Measurements from ENCODE around the gene ERCC8.
A peak's percentile ranks its signal among the peaks of the same experiment; 100 is the strongest.
"Not testable (repeated sequence)": the region's sequence is repeated elsewhere in the genome, so short reads cannot be mapped to it uniquely, and the experiment has no call there.

The ERCC8 gene

DNA sequence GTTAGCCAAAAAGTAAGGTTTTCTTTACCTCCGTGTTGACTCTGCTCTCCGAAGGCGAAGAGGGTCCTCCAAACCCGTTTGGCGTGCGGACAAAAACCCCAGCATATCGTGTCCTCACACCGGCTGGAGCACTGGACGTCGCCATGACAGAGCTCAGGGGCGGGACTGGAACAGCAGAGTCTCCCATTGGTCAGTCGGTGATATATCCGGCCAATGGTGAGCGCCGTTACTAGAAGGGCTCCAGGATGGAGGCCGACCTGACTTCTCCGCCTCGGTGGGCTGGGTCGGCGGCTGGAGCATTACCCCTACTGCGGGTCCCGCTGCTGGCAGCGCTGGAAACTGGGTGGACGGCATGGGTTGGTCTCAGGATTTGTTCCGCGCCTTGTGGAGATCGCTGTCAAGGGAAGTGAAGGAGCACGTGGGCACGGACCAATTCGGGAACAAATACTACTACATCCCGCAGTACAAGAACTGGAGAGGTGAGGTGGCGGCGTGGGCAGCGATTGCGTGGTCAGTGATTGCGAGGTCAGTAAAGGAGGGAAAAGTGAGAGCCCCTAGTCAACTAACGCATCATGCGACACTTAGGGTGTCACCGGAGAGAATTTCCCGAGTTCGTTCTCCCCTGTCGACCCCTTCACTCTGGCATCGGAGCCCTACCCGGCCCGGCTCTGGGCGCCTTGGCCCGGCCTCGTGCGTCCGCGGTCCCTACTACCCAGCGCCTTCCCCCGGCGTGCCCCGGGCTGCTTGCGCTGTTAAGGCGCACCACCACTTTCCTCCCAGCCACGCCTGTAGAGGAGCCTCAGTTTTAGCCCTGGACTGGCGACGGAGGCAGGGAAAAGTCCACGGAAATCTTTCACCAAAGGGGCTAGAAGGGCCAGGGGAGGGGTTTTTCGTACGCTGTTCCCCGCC lies at the start of gene ERCC8, which contains the start of gene NDUFAF2:
Gene ERCC8, minus strand, starts transcription at position 167 of the 909 bp plus-strand sequence. Its CDS starts 62 bp downstream, at position 105.
Gene NDUFAF2, plus strand, starts transcription at position 302 of the 909 bp plus-strand sequence. Its CDS starts 51 bp downstream, at position 353.
- DNase-seq = peak; percentile 79 to 92 (median 91)

GRCh38 chr5:60993875-60994571 lies 49.2 kb upstream of the ERCC8 start:
- DNase-seq = no peak

DNA sequence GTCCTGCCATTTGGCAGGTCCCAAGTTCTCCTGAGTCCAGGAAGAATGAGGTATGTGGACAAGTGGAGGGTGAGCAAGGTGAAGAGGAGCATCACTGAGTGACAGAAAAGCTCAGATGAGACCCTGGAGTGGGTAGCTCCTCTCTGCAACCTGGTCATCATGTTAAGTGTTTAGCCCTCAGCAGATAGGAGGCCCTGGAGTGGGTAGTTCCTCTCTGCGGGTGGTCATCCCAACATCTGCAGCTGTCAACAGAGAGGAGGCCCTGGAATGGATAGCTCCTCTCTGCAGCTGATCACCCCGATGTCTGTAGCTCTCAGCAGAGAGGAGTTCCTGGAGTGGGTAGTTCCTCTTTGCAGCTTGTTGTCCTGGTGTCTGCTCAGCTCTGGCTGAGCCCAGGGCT lies 48.6 kb upstream of the ERCC8 start:
- DNase-seq = no peak

DNA sequence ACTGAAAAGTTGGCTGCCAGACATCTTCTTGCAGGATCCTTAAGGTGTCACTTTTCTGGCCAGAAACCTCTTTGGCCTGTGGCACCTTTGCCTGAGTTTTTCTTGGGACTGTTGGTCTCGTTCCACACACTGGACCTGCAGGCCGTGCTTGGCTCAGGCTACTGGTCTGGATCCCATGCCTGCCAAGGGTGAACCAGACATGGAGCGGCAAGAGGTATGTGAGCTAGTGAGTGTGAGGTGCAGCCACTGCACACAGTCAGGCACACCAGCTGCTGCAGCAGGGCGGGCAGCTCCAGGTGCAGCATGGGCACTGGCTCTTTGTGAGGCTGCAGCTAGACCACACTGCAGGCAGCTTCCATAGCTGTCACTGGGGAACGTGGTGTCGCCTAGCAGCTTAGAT lies 48.0 kb upstream of the ERCC8 start:
- no peak for DNase-seq

DNA sequence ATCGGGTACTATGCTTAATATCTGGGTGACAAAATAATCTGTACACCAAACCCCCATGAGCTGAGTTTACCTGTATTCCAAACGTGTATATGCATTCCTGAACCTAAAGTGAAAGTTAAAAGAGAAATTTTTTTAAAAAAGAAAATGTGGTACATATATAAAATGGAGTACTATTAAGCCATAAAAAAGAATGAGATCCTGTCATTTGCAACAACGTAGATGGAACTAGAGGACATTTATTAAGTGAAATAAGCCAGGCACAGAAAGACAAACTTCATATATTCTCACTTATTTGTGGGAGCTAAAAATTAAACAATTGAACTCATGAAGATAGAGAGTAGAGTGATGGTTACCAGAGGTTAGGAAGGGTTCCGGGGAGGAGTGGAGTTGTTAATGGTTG lies 44.9 kb upstream of the ERCC8 start:
- DNase-seq = no peak

GRCh38 chr5:60982127-60982526 lies 37.3 kb upstream of the ERCC8 start:
- DNase-seq = not testable (repeated sequence)

DNA sequence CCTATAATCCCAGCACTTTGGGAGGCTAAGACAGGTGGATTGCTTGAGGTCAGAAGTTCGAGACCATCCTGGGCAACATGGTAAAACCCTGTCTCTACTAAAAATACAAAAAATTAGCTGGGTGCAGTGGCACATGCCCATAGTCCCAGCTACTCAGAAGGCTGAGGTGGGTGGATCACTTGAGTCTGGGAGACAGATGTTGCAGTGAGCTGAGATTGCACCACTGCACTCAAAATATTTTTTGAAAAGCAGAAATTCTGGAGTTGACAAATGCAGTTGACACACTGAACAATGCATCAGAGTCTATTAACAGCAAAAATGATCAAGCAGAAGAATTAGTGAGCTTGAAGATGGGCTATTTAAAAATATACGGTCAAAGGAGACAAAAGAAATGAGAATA lies 35.6 kb upstream of the ERCC8 start:
- DNase-seq = no peak

- no peak for DNase-seq
These were observed 34.1 kb upstream of the ERCC8 start for GRCh38 chr5:60978968-60979367.

GRCh38 chr5:60977956-60978737 lies 33.3 kb upstream of the ERCC8 start:
- no peak for DNase-seq

DNA sequence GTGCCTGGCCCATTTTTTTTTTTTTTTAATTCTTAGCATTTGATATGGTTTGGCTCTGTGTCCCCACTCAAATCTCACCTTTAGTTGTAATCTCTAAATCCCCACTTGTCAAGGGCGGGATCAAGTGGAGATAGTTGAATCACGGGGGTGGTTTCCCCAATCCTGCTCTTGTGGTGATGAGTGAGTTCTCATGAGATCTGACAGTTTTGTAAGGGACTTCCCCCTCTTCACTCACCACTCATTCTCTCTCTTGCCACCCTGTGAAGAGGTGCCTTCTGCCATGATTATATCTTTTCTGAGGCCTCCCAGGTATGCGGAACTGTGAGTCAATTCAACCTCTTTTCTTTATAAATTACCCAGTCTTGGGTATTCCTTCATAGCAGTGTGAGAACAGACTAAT lies 27.4 kb upstream of the ERCC8 start:
- DNase-seq = no peak

DNA sequence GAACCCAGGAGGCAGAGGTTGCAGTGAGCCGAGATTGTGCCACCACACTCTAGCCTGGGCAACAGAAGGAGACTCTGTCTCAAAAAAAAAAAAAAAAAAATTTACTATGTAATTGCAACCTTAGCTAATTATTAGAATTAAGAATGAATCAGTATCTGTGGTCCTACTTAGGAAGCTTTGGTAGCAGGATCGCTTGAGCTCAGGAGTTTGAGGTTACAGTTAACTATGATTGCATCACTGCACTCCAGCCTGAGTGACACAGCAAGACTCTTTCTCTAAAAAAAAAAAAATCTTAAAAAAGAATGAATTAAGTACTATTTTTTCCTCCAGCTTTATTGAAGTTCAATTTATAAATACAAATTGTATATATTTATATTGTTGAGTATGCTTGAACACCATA lies 16.8 kb upstream of the ERCC8 start:
- DNase-seq = no peak

- peak in 1 of 3 experiments; percentile 2 for DNase-seq
These were observed 15.7 kb upstream of the ERCC8 start for GRCh38 chr5:60960591-60960990.

DNA sequence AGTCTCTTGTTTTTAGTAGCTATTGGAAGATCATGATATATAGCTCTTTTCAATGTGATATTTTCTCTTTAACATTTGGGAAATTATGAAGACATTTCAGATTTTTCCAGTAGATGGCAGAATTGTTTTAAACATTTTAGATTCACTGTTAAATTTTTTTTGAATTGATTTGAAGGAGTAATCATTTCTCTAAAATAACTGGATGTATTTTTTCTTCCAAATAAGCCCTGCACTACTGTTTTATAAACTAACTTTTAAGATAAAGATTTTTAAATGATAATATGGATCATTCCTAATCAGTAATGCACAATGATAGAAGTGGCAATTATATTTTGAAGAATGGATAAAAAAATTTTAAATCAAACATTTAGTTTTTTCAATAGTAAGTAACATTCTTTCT lies 14.3 kb upstream of the ERCC8 start:
- DNase-seq = peak in 2 of 3 experiments; percentile 16 to 38

GRCh38 chr5:60958712-60959111 lies 13.8 kb upstream of the ERCC8 start:
- peak in 1 of 3 experiments; percentile 3 for DNase-seq

GRCh38 chr5:60958088-60958487 lies 13.2 kb upstream of the ERCC8 start:
- DNase-seq = no peak

GRCh38 chr5:60955239-60955638 lies 10.4 kb upstream of the ERCC8 start:
- no peak for DNase-seq

DNA sequence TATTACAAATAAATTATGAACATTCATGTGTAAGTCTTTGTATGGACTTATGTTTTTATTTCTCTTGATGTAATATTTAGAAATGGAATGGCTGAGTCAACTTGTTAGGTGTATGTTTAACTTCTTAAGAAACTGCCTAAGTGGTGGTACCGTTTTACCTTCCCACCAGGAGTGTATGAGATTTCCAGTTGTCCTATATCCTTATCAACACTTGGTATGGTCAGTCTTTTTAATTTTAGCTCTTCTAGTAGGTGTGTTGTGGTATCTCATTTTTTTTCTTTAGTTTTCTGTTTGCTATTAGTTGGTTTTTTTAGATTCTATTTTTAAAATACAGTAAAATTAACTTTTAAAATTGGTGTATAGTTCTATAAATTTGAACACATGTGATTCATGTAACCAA lies 3.9 kb upstream of the ERCC8 start:
- DNase-seq = no peak

DNA sequence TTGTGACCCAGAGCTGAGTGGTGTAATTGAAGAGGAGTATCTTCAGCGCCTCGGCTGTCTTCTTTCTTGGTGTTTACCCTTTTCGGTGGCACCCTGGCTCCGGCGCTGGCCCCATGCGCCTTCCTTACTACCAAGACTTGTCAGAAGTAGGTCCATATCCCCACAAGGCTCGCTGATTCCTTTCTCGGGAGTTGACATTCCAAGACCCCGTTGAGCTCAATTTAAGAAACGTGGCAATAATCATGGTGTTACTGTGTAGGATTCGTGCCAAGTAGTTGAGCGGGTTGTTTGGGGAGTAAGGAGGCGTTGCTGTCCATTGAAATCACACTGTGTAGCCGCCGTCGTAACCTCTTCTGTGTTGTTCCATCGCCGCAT lies 930 bp upstream of the ERCC8 start:
- DNase-seq = peak; percentile 55 to 69 (median 59)

DNA sequence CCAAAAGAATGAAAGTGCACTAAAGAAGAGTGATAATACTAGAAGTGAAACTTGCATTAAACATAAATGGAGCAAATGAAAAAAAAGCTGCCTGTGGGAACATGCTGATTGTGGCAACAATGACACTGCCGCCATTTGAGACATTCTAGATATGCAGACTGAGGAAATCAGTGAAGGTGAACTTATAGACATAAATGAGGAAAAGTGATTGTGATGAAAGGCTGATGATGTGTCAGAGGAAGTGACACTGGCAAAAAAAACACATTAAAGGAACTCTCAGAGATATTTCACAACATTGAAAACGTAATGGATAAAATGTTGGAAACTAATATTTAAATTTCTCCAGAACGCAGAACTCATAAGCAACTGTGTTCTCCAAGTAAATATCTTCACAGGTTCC lies 1.2 kb downstream of the ERCC8 start:
- no peak for DNase-seq

GRCh38 chr5:60929024-60929423 lies 15.8 kb downstream of the ERCC8 start:
- DNase-seq = peak in 1 of 3 experiments; percentile 2

- no peak for DNase-seq
These were observed 17.4 kb downstream of the ERCC8 start for GRCh38 chr5:60927450-60927849.

GRCh38 chr5:60918466-60918865 lies 26.4 kb downstream of the ERCC8 start:
- no peak for DNase-seq

DNA sequence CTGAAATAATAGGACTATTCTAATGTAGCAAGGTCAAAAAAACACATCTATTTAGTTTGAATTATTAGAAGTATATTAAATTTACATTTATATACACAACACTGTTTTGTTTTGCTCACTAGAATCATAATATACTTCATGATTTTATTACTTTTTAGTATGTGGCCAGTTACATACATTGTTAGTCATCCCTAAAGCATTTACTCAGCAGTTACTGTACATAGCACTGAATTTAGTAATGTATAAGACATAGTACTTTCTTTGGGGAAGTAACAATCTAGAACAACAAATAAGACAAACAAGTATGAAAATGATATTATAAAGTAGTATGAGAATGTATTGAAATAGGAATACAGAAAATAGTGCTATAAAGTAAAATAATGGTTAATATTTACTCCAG lies 28.2 kb downstream of the ERCC8 start:
- no peak for DNase-seq

Data from NCI-H1417 (cell line).